DOHH2 (cell line): ENCODE measurements around the gene PCNX2.

Experiments used
- H3F3A ChIP-seq: fragments of 200-600 bp; sonication (generic), shearing (Covaris generic); 2 replicates; pipeline ENCODE4 v1.6.0; 2016; ENCODE audit warnings: antibody characterized with exemption, mild to moderate bottlenecking; ENCODE audit not compliant: control insufficient read depth, insufficient read depth
- H3K27ac ChIP-seq: fragments of 200-600 bp; sonication (generic); 2 replicates; pipeline ENCODE4 v1.5.1; 2014; ENCODE audit warnings: low read depth, mild to moderate bottlenecking, low read length, moderate library complexity
- H3K27me3 ChIP-seq: fragments of 200-600 bp; sonication (generic); 2 replicates; pipeline ENCODE4 v1.6.1; 2014; ENCODE audit warnings: mild to moderate bottlenecking, low read length, mixed read lengths; ENCODE audit not compliant: control insufficient read depth
- H3K36me3 ChIP-seq: fragments of 200-600 bp; sonication (generic); 2 replicates; pipeline ENCODE4 v1.6.1; 2014; ENCODE audit warnings: mild to moderate bottlenecking, low read length, moderate library complexity, mixed read lengths; ENCODE audit not compliant: control insufficient read depth
- H3K4me1 ChIP-seq: fragments of 200-600 bp; sonication (generic); 2 replicates; pipeline ENCODE4 v1.6.1; 2014; ENCODE audit warnings: mild to moderate bottlenecking, low read length, mixed read lengths; ENCODE audit not compliant: control insufficient read depth
- H3K4me2 ChIP-seq: fragments of 200-600 bp; sonication (generic); 2 replicates; pipeline ENCODE4 v1.6.0; 2014; ENCODE audit warnings: mild to moderate bottlenecking, low read length, moderate library complexity
- H3K4me3 ChIP-seq: fragments of 200-600 bp; sonication (generic); 2 replicates; pipeline ENCODE4 v1.5.1; 2014; ENCODE audit warnings: mild to moderate bottlenecking, low read length, mixed read lengths
- H3K79me2 ChIP-seq: fragments of 200-600 bp; sonication (generic); 2 replicates; pipeline ENCODE4 v1.6.1; 2014; ENCODE audit warnings: mild to moderate bottlenecking, low read length, mixed read lengths; ENCODE audit not compliant: control insufficient read depth
- H3K9me2 ChIP-seq: fragments of 200-600 bp; sonication (generic); replicated peaks from 2 replicates; pipeline ENCODE4 v1.6.1; 2014; ENCODE audit warnings: mild to moderate bottlenecking, low read length, mixed read lengths; ENCODE audit not compliant: control insufficient read depth
- H3K9me3 ChIP-seq: fragments of 200-600 bp; sonication (generic); 2 replicates; pipeline ENCODE4 v1.6.1; 2014; ENCODE audit warnings: antibody characterized with exemption, low read length, mixed read lengths; ENCODE audit not compliant: control insufficient read depth, insufficient read depth
- H4K20me1 ChIP-seq: fragments of 200-600 bp; sonication (generic); 2 replicates; pipeline ENCODE4 v1.6.0; 2014; ENCODE audit warnings: low read depth, mild to moderate bottlenecking, antibody characterized with exemption, low read length, moderate library complexity; ENCODE audit not compliant: control insufficient read depth, insufficient read depth
- CTCF ChIP-seq: fragments of 200-600 bp; sonication (generic); IDR thresholded peaks from one replicate; pipeline ENCODE4 v1.5.1; 2014; ENCODE audit warnings: antibody characterized with exemption, mild to moderate bottlenecking, low read depth, low read length; ENCODE audit not compliant: poor library complexity, severe bottlenecking
- EZH2phosphoT487 ChIP-seq: fragments of 200-600 bp; sonication (generic); IDR thresholded peaks from 2 replicates; pipeline ENCODE4 v1.6.1; 2017; ENCODE audit warnings: borderline replicate concordance, mild to moderate bottlenecking, antibody characterized with exemption, low read length, moderate library complexity, mixed read lengths

Gene PCNX2

GRCh38 chr1:233080286-233080685 is 215.2 kb downstream of the PCNX2 start:
- no peak overlapping the region for H3K4me2 ChIP-seq
- no peaks in the 10 kb centered on the region for H4K20me1 ChIP-seq
- no peaks in the 10 kb centered on the region for H3K79me2 ChIP-seq
- H3F3A ChIP-seq = no peaks in the 10 kb centered on the region
- H3K4me1 ChIP-seq = peaks cover 8% of the 10 kb centered on the region
- H3K27me3 ChIP-seq = no peaks in the 10 kb centered on the region
- H3K36me3 ChIP-seq = no peaks in the 10 kb centered on the region
- H3K27ac ChIP-seq = no peak overlapping the region
- no peak overlapping the region for H3K4me3 ChIP-seq
- no peak for TF ChIP-seq CTCF
- no peak for TF ChIP-seq EZH2phosphoT487
- no peaks in the 10 kb centered on the region for H3K9me3 ChIP-seq
- H3K9me2 ChIP-seq = no peaks in the 10 kb centered on the region

GRCh38 chr1:233079574-233079973 is 216.0 kb downstream of the PCNX2 start:
- Histone ChIP-seq H3K9me3 (no peaks in the 10 kb centered on the region), H3K36me3 (no peaks in the 10 kb centered on the region), H3K27ac (no peak overlapping the region), H3K4me3 (no peak overlapping the region), H3K27me3 (no peaks in the 10 kb centered on the region), H3K9me2 (no peaks in the 10 kb centered on the region), H4K20me1 (no peaks in the 10 kb centered on the region), H3F3A (no peaks in the 10 kb centered on the region), H3K4me1 (peaks cover 8% of the 10 kb centered on the region), H3K79me2 (no peaks in the 10 kb centered on the region), H3K4me2 (no peak overlapping the region)
- no peak for TF ChIP-seq EZH2phosphoT487

GRCh38 chr1:233078396-233078795 is 217.1 kb downstream of the PCNX2 start:
- Histone ChIP-seq H3K9me3 (no peaks in the 10 kb centered on the region), H3K9me2 (no peaks in the 10 kb centered on the region), H3K4me2 (no peak overlapping the region), H3K4me3 (no peak overlapping the region), H3F3A (no peaks in the 10 kb centered on the region), H3K27me3 (no peaks in the 10 kb centered on the region), H3K4me1 (peaks cover 8% of the 10 kb centered on the region), H3K79me2 (no peaks in the 10 kb centered on the region), H4K20me1 (no peaks in the 10 kb centered on the region), H3K36me3 (no peaks in the 10 kb centered on the region), H3K27ac (no peak overlapping the region)
- TF ChIP-seq EZH2phosphoT487 = no peak
- TF ChIP-seq CTCF = no peak

GRCh38 chr1:233075915-233076295 is 219.6 kb downstream of the PCNX2 start:
- Histone ChIP-seq H3K9me2 (no peaks in the 10 kb centered on the region), H4K20me1 (no peaks in the 10 kb centered on the region), H3K4me2 (no peak overlapping the region), H3K27ac (no peak overlapping the region), H3K9me3 (no peaks in the 10 kb centered on the region), H3F3A (no peaks in the 10 kb centered on the region), H3K27me3 (no peaks in the 10 kb centered on the region), H3K79me2 (no peaks in the 10 kb centered on the region), H3K36me3 (no peaks in the 10 kb centered on the region), H3K4me3 (no peak overlapping the region), H3K4me1 (no peaks in the 10 kb centered on the region)
- TF ChIP-seq CTCF = no peak
- no peak for TF ChIP-seq EZH2phosphoT487
